Measurements from ENCODE around the gene DOK6.

DNA sequence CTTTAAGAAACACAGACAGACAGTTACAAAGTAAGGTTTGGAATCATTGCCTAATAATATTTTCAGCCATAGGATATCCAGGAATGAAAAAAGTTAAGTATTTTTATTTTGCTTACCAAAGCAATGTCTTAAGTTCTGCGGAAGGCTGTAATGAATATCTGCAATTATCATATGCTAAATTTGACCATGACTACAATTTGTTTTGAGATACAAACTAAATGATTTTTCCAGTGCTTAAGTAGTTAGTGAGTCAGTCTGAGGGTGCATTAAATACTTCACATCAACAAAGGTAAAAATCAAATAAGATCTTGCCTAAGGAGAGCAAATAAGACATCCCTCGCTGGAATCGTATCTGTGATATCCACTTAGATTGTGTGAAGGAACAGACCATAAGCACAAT is 297.0 kb downstream of the DOK6 start:
- TF ChIP-seq, protein P1, sequence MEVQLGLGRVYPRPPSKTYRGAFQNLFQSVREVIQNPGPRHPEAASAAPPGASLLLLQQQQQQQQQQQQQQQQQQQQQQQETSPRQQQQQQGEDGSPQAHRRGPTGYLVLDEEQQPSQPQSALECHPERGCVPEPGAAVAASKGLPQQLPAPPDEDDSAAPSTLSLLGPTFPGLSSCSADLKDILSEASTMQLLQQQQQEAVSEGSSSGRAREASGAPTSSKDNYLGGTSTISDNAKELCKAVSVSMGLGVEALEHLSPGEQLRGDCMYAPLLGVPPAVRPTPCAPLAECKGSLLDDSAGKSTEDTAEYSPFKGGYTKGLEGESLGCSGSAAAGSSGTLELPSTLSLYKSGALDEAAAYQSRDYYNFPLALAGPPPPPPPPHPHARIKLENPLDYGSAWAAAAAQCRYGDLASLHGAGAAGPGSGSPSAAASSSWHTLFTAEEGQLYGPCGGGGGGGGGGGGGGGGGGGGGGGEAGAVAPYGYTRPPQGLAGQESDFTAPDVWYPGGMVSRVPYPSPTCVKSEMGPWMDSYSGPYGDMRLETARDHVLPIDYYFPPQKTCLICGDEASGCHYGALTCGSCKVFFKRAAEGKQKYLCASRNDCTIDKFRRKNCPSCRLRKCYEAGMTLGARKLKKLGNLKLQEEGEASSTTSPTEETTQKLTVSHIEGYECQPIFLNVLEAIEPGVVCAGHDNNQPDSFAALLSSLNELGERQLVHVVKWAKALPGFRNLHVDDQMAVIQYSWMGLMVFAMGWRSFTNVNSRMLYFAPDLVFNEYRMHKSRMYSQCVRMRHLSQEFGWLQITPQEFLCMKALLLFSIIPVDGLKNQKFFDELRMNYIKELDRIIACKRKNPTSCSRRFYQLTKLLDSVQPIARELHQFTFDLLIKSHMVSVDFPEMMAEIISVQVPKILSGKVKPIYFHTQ (CRISPR knock-in tag; IDR thresholded peaks at IDR 0.05), result no peak
- TF ChIP-seq, protein P2, sequence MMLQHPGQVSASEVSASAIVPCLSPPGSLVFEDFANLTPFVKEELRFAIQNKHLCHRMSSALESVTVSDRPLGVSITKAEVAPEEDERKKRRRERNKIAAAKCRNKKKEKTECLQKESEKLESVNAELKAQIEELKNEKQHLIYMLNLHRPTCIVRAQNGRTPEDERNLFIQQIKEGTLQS (CRISPR knock-in tag; conservative IDR thresholded peaks at IDR 0.05), result no peak
- TF ChIP-seq ESRRA (CRISPR knock-in tag; IDR thresholded peaks at IDR 0.05; ENCODE audit: borderline replicate concordance) (no peak), ETV6 (CRISPR knock-in tag; IDR thresholded peaks at IDR 0.05) (no peak), TCF7 (CRISPR knock-in tag; IDR thresholded peaks at IDR 0.05; ENCODE audit: low read depth) (no peak), SMAD3 (CRISPR knock-in tag; IDR thresholded peaks at IDR 0.05; ENCODE audit: borderline replicate concordance) (no peak)
- TF ChIP-seq, protein P3, sequence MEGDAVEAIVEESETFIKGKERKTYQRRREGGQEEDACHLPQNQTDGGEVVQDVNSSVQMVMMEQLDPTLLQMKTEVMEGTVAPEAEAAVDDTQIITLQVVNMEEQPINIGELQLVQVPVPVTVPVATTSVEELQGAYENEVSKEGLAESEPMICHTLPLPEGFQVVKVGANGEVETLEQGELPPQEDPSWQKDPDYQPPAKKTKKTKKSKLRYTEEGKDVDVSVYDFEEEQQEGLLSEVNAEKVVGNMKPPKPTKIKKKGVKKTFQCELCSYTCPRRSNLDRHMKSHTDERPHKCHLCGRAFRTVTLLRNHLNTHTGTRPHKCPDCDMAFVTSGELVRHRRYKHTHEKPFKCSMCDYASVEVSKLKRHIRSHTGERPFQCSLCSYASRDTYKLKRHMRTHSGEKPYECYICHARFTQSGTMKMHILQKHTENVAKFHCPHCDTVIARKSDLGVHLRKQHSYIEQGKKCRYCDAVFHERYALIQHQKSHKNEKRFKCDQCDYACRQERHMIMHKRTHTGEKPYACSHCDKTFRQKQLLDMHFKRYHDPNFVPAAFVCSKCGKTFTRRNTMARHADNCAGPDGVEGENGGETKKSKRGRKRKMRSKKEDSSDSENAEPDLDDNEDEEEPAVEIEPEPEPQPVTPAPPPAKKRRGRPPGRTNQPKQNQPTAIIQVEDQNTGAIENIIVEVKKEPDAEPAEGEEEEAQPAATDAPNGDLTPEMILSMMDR (IDR thresholded peaks at IDR 0.05), result no peak
- TF ChIP-seq, protein P4, sequence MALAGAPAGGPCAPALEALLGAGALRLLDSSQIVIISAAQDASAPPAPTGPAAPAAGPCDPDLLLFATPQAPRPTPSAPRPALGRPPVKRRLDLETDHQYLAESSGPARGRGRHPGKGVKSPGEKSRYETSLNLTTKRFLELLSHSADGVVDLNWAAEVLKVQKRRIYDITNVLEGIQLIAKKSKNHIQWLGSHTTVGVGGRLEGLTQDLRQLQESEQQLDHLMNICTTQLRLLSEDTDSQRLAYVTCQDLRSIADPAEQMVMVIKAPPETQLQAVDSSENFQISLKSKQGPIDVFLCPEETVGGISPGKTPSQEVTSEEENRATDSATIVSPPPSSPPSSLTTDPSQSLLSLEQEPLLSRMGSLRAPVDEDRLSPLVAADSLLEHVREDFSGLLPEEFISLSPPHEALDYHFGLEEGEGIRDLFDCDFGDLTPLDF (CRISPR knock-in tag; IDR thresholded peaks at IDR 0.05), result no peak

Data from WTC11 (cell line).